RWPE1 (cell line): ENCODE results near the gene GUCA2B.

Source experiments
- CTCF ChIA-PET: fragments of 350-600 bp; sonication (Branson Sonifier 250); formaldehyde crosslinking; extraction: SDS; loops from one replicate; lab custom pipeline; 2021; lab: Yijun Ruan, JAX
- POLR2A ChIA-PET: fragments of 400-600 bp; formaldehyde crosslinking; extraction: SDS; loops from one replicate; lab custom pipeline; 2020; ENCODE audit warnings: antibody characterized with exemption; ENCODE audit not compliant: low non-redundant PET; lab: Yijun Ruan, JAX
- DNase-seq: peaks from one replicate; pipeline ENCODE4 v3.0.0; 2012; ENCODE audit warnings: low spot score
- H3K27ac ChIP-seq: fragments of 450-650 bp; 2 replicates; pipeline ENCODE4 v1.5.1; 2017
- CTCF ChIP-seq: fragments of 450-650 bp; conservative IDR thresholded peaks from 2 replicates; pipeline ENCODE4 v1.5.1; 2017; ENCODE audit warnings: low read depth, mild to moderate bottlenecking

GUCA2B gene

GRCh38 chr1:42152907-42153600 lies at the start of gene GUCA2B:
TSS of gene GUCA2B (plus strand) at chr1:42153410. CDS start at chr1:42153451, 41 bp downstream.
- DNase-seq, result no peak
- CTCF ChIA-PET, result no interaction called here
- no peak within 1 kb of the TSS for H3K27ac ChIP-seq
- no peak for TF ChIP-seq CTCF
- POLR2A ChIA-PET, result no interaction called here

- POLR2A ChIA-PET, result no interaction called here
- TF ChIP-seq CTCF, result no peak
- no peak for DNase-seq
- H3K27ac ChIP-seq, result no peak overlapping the region
- CTCF ChIA-PET, result no interaction called here
These were observed 48.2 kb upstream of the GUCA2B start for GRCh38 chr1:42105025-42105424.

- POLR2A ChIA-PET, result no interaction called here
- no peak for DNase-seq
- TF ChIP-seq CTCF, result no peak
- CTCF ChIA-PET, result no interaction called here
- no peak overlapping the region for H3K27ac ChIP-seq
These were observed 44.9 kb upstream of the GUCA2B start for GRCh38 chr1:42108309-42108708.

- CTCF ChIA-PET, result interaction anchor here (0.6 kb wide), 1 partner anchor 34 kb away, joined by 3 read pairs; no protein-coding TSS in a partner anchor
- DNase-seq, result no peak
- no peak for TF ChIP-seq CTCF
- POLR2A ChIA-PET, result no interaction called here
- no peak overlapping the region for H3K27ac ChIP-seq
These were observed 43.6 kb upstream of the GUCA2B start for GRCh38 chr1:42109600-42109999.

GRCh38 chr1:42114229-42114628 lies 39.0 kb upstream of the GUCA2B start:
- TF ChIP-seq CTCF, result no peak
- no peak overlapping the region for H3K27ac ChIP-seq
- POLR2A ChIA-PET, result no interaction called here
- CTCF ChIA-PET, result interaction anchor here (0.6 to 0.7 kb wide), 2 partner anchors 191 to 477 kb away, joined by 4 to 6 read pairs; no protein-coding TSS in a partner anchor
- DNase-seq, result no peak

- no peak for TF ChIP-seq CTCF
- no peak for DNase-seq
- CTCF ChIA-PET, result no interaction called here
- no peak overlapping the region for H3K27ac ChIP-seq
- POLR2A ChIA-PET, result no interaction called here
These were observed 36.0 kb upstream of the GUCA2B start for GRCh38 chr1:42117214-42117613.
